ENCODE results near the gene JARID2. TPM values are rescaled to one million over a fixed set of nuclear protein-coding genes. Genes with fewer than 3 reads are reported as not detected.
A peak's percentile ranks its signal among the peaks of the same experiment; 100 is the strongest.

The JARID2 gene
- total RNA-seq, 1 donor from 2014 or later: 66.1 TPM

DNA sequence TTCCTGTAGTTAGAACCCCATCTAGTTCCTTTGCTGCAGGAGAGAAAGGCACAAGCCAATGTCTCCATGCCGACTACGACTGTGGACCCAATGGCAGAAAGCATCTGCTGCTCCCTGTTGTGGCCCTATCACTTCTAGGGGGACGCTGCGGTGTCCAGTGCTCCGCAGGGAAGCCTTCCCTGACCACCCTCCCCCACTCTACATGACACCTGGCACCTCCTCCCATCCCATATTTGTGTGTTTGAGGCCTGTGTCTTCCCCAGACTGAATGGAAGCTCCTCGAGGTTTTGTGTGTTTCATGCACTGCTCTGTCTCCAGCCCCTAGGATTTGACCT lies 257.4 kb downstream of the JARID2 start:
- no peak for DNase-seq (ENCODE audit: low spot score)
- Mint-ChIP-seq H3K27ac (ENCODE audit: unreplicated experiment) (no peak overlapping the region), H3K36me3 (ENCODE audit: low read depth, unreplicated experiment) (peaks cover 55% of the 10 kb centered on the region), H3K9me3 (ENCODE audit: unreplicated experiment) (no peaks in the 10 kb centered on the region), H3K4me1 (ENCODE audit: unreplicated experiment) (peaks cover 4% of the 10 kb centered on the region), H3K4me3 (ENCODE audit: unreplicated experiment) (peak overlapping the region; percentile 37), H3K27me3 (ENCODE audit: unreplicated experiment) (peaks cover 6% of the 10 kb centered on the region)
- TF ChIP-seq, protein P1, sequence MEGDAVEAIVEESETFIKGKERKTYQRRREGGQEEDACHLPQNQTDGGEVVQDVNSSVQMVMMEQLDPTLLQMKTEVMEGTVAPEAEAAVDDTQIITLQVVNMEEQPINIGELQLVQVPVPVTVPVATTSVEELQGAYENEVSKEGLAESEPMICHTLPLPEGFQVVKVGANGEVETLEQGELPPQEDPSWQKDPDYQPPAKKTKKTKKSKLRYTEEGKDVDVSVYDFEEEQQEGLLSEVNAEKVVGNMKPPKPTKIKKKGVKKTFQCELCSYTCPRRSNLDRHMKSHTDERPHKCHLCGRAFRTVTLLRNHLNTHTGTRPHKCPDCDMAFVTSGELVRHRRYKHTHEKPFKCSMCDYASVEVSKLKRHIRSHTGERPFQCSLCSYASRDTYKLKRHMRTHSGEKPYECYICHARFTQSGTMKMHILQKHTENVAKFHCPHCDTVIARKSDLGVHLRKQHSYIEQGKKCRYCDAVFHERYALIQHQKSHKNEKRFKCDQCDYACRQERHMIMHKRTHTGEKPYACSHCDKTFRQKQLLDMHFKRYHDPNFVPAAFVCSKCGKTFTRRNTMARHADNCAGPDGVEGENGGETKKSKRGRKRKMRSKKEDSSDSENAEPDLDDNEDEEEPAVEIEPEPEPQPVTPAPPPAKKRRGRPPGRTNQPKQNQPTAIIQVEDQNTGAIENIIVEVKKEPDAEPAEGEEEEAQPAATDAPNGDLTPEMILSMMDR (IDR thresholded peaks at IDR 0.05; ENCODE audit: unreplicated experiment): no peak

DNA sequence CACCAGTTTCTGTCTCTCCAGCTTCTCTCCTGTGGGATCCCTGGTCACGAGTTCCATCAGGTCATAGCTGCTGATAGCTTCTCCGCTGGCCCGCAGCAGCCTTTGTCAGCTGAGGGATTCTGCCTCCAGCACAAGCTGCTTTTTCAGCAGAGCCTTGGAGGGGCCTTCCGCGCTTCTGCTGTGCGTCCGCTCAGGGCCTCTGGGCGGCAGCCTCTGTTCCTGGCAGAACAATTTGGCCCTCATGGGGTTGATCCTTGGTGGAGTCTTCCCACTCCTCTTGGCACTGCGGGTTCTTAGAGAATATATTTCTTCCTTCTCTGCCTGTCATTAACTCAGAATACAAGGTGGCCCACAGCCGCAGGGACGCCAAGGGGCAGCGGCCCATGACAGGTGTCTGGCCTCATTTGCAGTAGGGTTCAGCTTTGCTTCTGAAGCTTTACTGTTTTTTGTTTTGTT lies 258.2 kb downstream of the JARID2 start:
- no peak overlapping the region for H3K27ac Mint-ChIP-seq (ENCODE audit: unreplicated experiment)
- H3K4me3 Mint-ChIP-seq (ENCODE audit: unreplicated experiment): no peak overlapping the region
- TF ChIP-seq, protein P1 (IDR thresholded peaks at IDR 0.05; ENCODE audit: unreplicated experiment): no peak
- peaks cover 4% of the 10 kb centered on the region for H3K4me1 Mint-ChIP-seq (ENCODE audit: unreplicated experiment)
- no peaks in the 10 kb centered on the region for H3K9me3 Mint-ChIP-seq (ENCODE audit: unreplicated experiment)
- H3K27me3 Mint-ChIP-seq (ENCODE audit: unreplicated experiment): peaks cover 6% of the 10 kb centered on the region
- DNase-seq (ENCODE audit: low spot score): no peak
- H3K36me3 Mint-ChIP-seq (ENCODE audit: low read depth, unreplicated experiment): peaks cover 61% of the 10 kb centered on the region

DNA sequence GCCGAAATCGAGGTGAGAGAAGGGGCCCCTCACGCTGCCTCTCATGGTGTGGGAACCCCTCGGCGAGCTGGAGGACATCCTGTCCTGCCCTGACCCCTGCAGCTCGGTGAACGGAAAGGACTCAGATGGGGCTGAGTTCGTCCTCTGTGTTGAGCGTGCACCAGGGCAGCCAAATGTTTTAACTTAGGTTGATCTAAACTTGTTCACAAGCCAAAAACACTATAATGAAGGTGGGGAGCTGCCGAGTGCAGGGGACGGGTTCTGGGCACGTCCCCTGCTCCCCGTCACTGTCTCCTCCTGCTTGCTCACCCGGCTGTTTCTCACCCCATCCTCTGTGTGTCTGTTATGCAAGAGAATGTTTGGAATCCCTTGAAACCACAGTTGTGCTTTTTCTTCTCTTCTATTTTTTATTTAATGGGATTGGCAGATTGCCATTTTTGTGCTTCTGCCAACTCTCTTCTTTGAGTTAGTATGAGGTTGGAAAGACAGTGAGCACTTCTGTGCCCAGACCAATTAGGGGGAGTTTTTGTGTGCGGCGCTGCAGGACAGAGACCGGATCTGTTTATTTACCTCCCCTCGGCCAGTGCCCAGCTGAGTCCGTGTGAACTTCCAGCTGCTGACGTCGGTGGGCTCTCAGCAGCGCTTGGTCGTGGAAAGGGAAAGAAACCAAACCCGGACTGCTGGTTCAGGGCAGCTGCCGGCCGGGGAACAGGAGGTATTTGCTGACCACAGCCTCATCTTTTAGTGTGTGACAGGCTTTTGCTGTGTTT lies 258.9 kb downstream of the JARID2 start:
- H3K36me3 Mint-ChIP-seq (ENCODE audit: low read depth, unreplicated experiment): peaks cover 61% of the 10 kb centered on the region
- H3K27me3 Mint-ChIP-seq (ENCODE audit: unreplicated experiment): peaks cover 6% of the 10 kb centered on the region
- TF ChIP-seq, protein P1 (IDR thresholded peaks at IDR 0.05; ENCODE audit: unreplicated experiment): no peak
- H3K4me3 Mint-ChIP-seq (ENCODE audit: unreplicated experiment): no peak overlapping the region
- DNase-seq (ENCODE audit: low spot score): no peak
- peaks cover 4% of the 10 kb centered on the region for H3K4me1 Mint-ChIP-seq (ENCODE audit: unreplicated experiment)
- no peak overlapping the region for H3K27ac Mint-ChIP-seq (ENCODE audit: unreplicated experiment)
- no peaks in the 10 kb centered on the region for H3K9me3 Mint-ChIP-seq (ENCODE audit: unreplicated experiment)

DNA sequence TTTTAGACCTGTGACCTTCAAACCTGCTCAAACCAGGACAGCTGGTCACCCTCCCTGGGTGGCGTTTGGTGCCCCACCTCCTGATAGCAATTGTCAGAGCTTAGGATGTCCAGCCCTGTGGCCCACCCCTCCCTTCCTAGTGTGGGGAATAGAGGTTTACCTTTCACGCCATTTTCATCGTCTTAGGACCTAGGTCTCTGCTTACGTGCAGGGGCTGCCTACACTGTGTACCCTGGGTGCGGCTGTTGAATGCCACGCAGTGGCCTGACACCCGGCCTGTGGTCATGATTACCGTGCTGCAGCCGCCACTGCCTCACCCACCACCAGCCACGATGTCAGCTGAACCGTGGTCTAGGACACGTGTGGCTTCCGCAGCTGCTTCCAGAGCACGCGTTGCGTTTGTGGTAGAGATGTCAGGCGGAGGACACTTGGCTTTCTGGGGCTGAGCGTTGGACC lies 259.6 kb downstream of the JARID2 start:
- Mint-ChIP-seq H3K9me3 (ENCODE audit: unreplicated experiment) (no peaks in the 10 kb centered on the region), H3K4me1 (ENCODE audit: unreplicated experiment) (peaks cover 4% of the 10 kb centered on the region), H3K36me3 (ENCODE audit: low read depth, unreplicated experiment) (peaks cover 60% of the 10 kb centered on the region), H3K4me3 (ENCODE audit: unreplicated experiment) (no peak overlapping the region), H3K27ac (ENCODE audit: unreplicated experiment) (no peak overlapping the region), H3K27me3 (ENCODE audit: unreplicated experiment) (peaks cover 6% of the 10 kb centered on the region)
- DNase-seq (ENCODE audit: low spot score): no peak
- TF ChIP-seq, protein P1 (IDR thresholded peaks at IDR 0.05; ENCODE audit: unreplicated experiment): no peak

DNA sequence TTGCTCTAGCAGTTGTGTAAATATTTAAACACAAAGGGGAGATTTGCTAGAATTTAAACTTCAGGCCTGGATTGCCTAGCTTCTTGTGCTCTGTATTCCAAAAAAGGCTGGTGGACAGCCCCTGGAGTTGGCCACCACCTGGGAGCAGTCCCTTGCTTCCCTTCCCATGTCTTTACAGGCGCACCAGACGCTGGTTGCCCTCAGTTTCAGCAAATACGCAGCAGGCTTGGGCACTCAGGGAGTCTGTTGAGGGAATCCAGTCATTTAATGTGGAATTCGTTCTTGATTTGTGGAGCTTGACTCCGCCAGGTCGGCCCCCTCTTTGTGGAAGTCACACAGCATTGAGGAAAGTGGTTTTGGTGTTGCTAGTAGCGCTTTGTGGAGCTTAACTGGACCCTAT lies 260.2 kb downstream of the JARID2 start:
- Mint-ChIP-seq H3K9me3 (ENCODE audit: unreplicated experiment) (no peaks in the 10 kb centered on the region), H3K27me3 (ENCODE audit: unreplicated experiment) (peaks cover 6% of the 10 kb centered on the region), H3K36me3 (ENCODE audit: low read depth, unreplicated experiment) (peaks cover 60% of the 10 kb centered on the region), H3K27ac (ENCODE audit: unreplicated experiment) (no peak overlapping the region), H3K4me3 (ENCODE audit: unreplicated experiment) (no peak overlapping the region), H3K4me1 (ENCODE audit: unreplicated experiment) (peaks cover 4% of the 10 kb centered on the region)
- no peak for DNase-seq (ENCODE audit: low spot score)
- TF ChIP-seq, protein P1 (IDR thresholded peaks at IDR 0.05; ENCODE audit: unreplicated experiment): no peak
